Astrocyte of the cerebellum (primary cell): ENCODE measurements around the gene CST5.
"Not testable (repeated sequence)": the region's sequence is repeated elsewhere in the genome, so short reads cannot be mapped to it uniquely, and the experiment has no call there.

Experiments used
- DNase-seq: peaks from one replicate; pipeline ENCODE4 v3.0.0-alpha.2; 2011; ENCODE audit warnings: low read depth
- H3K4me3 ChIP-seq: 2 replicates; pipeline ENCODE4 v1.5.1; 2011; ENCODE audit warnings: mild to moderate bottlenecking, low read depth, low read length, moderate library complexity
- CTCF ChIP-seq: IDR thresholded peaks from 2 replicates; pipeline ENCODE4 v1.5.1; 2012; ENCODE audit warnings: low read length, low read depth, moderate library complexity, mild to moderate bottlenecking; ENCODE audit errors: missing control alignments
- in situ Hi-C: cut with HindIII; loops from 2 replicates; pipeline ENCODE4 v1.10.0; 2017; ENCODE audit warnings: low sequenced_read_pairs

The CST5 gene

GRCh38 chr20:23917024-23917725 is 37.6 kb upstream of the CST5 start:
- in situ Hi-C loops: no loop called here
- H3K4me3 ChIP-seq: no peak overlapping the region
- no peak for DNase-seq
- no peak for TF ChIP-seq CTCF

- in situ Hi-C loops: no loop called here
- no peak for DNase-seq
- H3K4me3 ChIP-seq: no peak overlapping the region
- no peak for TF ChIP-seq CTCF
These were observed 36.3 kb upstream of the CST5 start for GRCh38 chr20:23915844-23916243.

- in situ Hi-C loops, H3K4me3 ChIP-seq, DNase-seq: not testable (repeated sequence)
These were observed 34.9 kb upstream of the CST5 start for GRCh38 chr20:23914469-23914868.

- no peak for DNase-seq
- TF ChIP-seq CTCF: no peak
- in situ Hi-C loops: no loop called here
- H3K4me3 ChIP-seq: no peak overlapping the region
These were observed 30.7 kb upstream of the CST5 start for GRCh38 chr20:23910210-23910609.

GRCh38 chr20:23909390-23909789 is 29.8 kb upstream of the CST5 start:
- no peak for DNase-seq
- TF ChIP-seq CTCF: no peak
- no peak overlapping the region for H3K4me3 ChIP-seq
- in situ Hi-C loops: no loop called here

GRCh38 chr20:23907579-23907978 is 28.0 kb upstream of the CST5 start:
- H3K4me3 ChIP-seq: no peak overlapping the region
- DNase-seq: no peak
- in situ Hi-C loops: no loop called here
- TF ChIP-seq CTCF: no peak

- in situ Hi-C loops, H3K4me3 ChIP-seq, DNase-seq: not testable (repeated sequence)
These were observed 22.8 kb upstream of the CST5 start for GRCh38 chr20:23902396-23902795.

GRCh38 chr20:23890867-23891266 is 11.3 kb upstream of the CST5 start:
- DNase-seq, H3K4me3 ChIP-seq, in situ Hi-C loops: not testable (repeated sequence)
